HepG2 (cell line): ENCODE results near the gene UGT1A8. TPM values are rescaled to one million over a fixed set of nuclear protein-coding genes. Genes with fewer than 3 reads are reported as not detected.
A peak's percentile ranks its signal among the peaks of the same experiment; 100 is the strongest.

Experiments
- ATAC-seq: fragments of 200-7000 bp; cut with Tn5 transposase; 3 replicates; pipeline ENCODE4 v1.9.1; 2020; ENCODE audit warnings: mild to moderate bottlenecking, moderate library complexity
- BruUV-seq: library from RNA; stranded (reverse); fragments of 400-500 nt; replicated peaks from 2 replicates; lab custom pipeline; 2021; lab: Mats Ljungman, UMichigan
- CTCF ChIA-PET: fragments of 300-600 bp; formaldehyde crosslinking; extraction: SDS; loops from one replicate; lab custom pipeline; 2021; ENCODE audit warnings: low total read pairs, inconsistent platforms, low intra/inter-chr PET ratio; lab: Yijun Ruan, JAX
- POLR2A ChIA-PET: fragments of 350-600 bp; sonication (Branson Sonifier 250); formaldehyde crosslinking; loops from one replicate; lab custom pipeline; 2020; ENCODE audit warnings: antibody characterized with exemption, inconsistent platforms; lab: Yijun Ruan, JAX
- DNase-seq: peaks from one replicate; pipeline ENCODE4 v3.0.0-alpha.2; 2015; ENCODE audit warnings: low spot score
- FAIRE-seq: peaks from 3 replicates; lab custom pipeline; 2011; peaks lifted over from hg19 to GRCh38; lab: Jason Lieb, UNC
- H2AFZ ChIP-seq: one replicate; pipeline ENCODE4 v1.6.1; 2011; ENCODE audit warnings: low read length, inconsistent platforms
- H3K27ac ChIP-seq: fragments of 300-600 bp; 3 replicates; pipeline ENCODE4 v1.8.0; 2011; ENCODE audit warnings: mixed run types, mild to moderate bottlenecking, mixed read lengths, low read length, inconsistent platforms; ENCODE audit not compliant: insufficient read depth; ENCODE audit errors: extremely low read length
- H3K27me3 ChIP-seq, 2 experiments: fragments of 200-600 bp in 1 of 2; 2 replicates in 1 of 2; 3 replicates in 1 of 2; pipeline versions ENCODE4 v1.6.0 to v1.8.0; 2011; ENCODE audit warnings: low read length in 2 of 2, mild to moderate bottlenecking in 2 of 2, moderate library complexity in 2 of 2, inconsistent platforms in 1 of 2; ENCODE audit not compliant: insufficient read depth in 2 of 2, control insufficient read depth in 1 of 2
- H3K36me3 ChIP-seq, 2 experiments: fragments of 200-600 bp in 1 of 2; replicated peaks in 1 of 2; 2 replicates in 1 of 2; 3 replicates in 1 of 2; pipeline versions ENCODE4 v1.5.1 to v1.8.0; 2011; ENCODE audit warnings: low read length in 2 of 2, inconsistent platforms in 1 of 2; ENCODE audit not compliant: insufficient read depth in 2 of 2, control insufficient read depth in 1 of 2
- H3K4me1 ChIP-seq: 2 replicates; pipeline ENCODE4 v1.5.1; 2012; ENCODE audit warnings: low read length, inconsistent platforms; ENCODE audit not compliant: insufficient read depth
- H3K4me2 ChIP-seq: 2 replicates; pipeline ENCODE4 v1.6.0; 2011; ENCODE audit warnings: low read depth, low read length, inconsistent platforms
- H3K4me3 ChIP-seq, 3 experiments: fragments of 200-600 bp in 1 of 3; sonication (generic), shearing (Covaris generic) in 1 of 3; replicated peaks in 1 of 3; 2 replicates each; pipeline ENCODE4 v1.5.1; 2011 to 2016; ENCODE audit warnings: low read length in 3 of 3, inconsistent platforms in 2 of 3, low read depth in 2 of 3, mild to moderate bottlenecking in 2 of 3, control low read depth in 1 of 3, mixed read lengths in 1 of 3; ENCODE audit not compliant: insufficient read depth in 1 of 3
- H3K79me2 ChIP-seq: one replicate; pipeline ENCODE4 v1.6.1; 2011; ENCODE audit warnings: low read length, inconsistent platforms; ENCODE audit not compliant: insufficient read depth
- H3K9ac ChIP-seq: 2 replicates; pipeline ENCODE4 v1.6.0; 2011; ENCODE audit warnings: mild to moderate bottlenecking, low read depth, low read length, inconsistent platforms; ENCODE audit not compliant: insufficient read depth
- H3K9me3 ChIP-seq: 2 replicates; pipeline ENCODE4 v1.5.1; 2012; ENCODE audit warnings: mild to moderate bottlenecking, low read length
- H4K20me1 ChIP-seq: 2 replicates; pipeline ENCODE4 v1.6.0; 2011; ENCODE audit warnings: inconsistent platforms, mild to moderate bottlenecking, low read length, moderate library complexity; ENCODE audit not compliant: insufficient read depth
- HNF4A ChIP-seq: sonication (generic); formaldehyde crosslinking; IDR thresholded peaks from 2 replicates; pipeline ENCODE4 v1.4.0; 2020; ENCODE audit warnings: missing genetic modification reagents
- HNF4G ChIP-seq, 2 experiments: sonication (generic) in 1 of 2; formaldehyde crosslinking in 1 of 2; IDR thresholded peaks; 2 replicates each; pipeline versions ENCODE4 v1.4.0 to v1.6.1; 2011 to 2020; ENCODE audit warnings: borderline replicate concordance in 2 of 2, low read depth in 2 of 2, mild to moderate bottlenecking in 2 of 2, low read length in 1 of 2, missing genetic modification reagents in 1 of 2, moderate library complexity in 1 of 2
- IRF2 ChIP-seq: IDR thresholded peaks from 2 replicates; pipeline ENCODE4 v1.6.1; 2018; ENCODE audit warnings: missing genetic modification reagents, missing compliant biosample characterization
- NFE2L2 ChIP-seq: fragments of 150-350 bp; IDR thresholded peaks from 2 replicates; pipeline ENCODE4 v1.6.1; 2014; ENCODE audit warnings: low read length
- NKX3-1 ChIP-seq: sonication (generic); formaldehyde crosslinking; IDR thresholded peaks from 2 replicates; pipeline ENCODE4 v1.5.0; 2020; ENCODE audit warnings: missing genetic modification reagents
- RELA ChIP-seq: sonication (generic); formaldehyde crosslinking; IDR thresholded peaks from 2 replicates; pipeline ENCODE4 v1.4.0; 2020; ENCODE audit warnings: missing genetic modification reagents
- SALL1 ChIP-seq: sonication (generic); formaldehyde crosslinking; IDR thresholded peaks from 2 replicates; pipeline ENCODE4 v1.8.0; 2022; ENCODE audit warnings: mild to moderate bottlenecking, missing genetic modification reagents
- SPEN ChIP-seq: sonication (generic); formaldehyde crosslinking; IDR thresholded peaks from 2 replicates; pipeline ENCODE4 v1.5.1; 2020; ENCODE audit warnings: low read depth, mild to moderate bottlenecking, missing genetic modification reagents
- TSC22D2 ChIP-seq: sonication (generic); formaldehyde crosslinking; IDR thresholded peaks from 2 replicates; pipeline ENCODE4 v1.5.1; 2020; ENCODE audit warnings: missing genetic modification reagents, mild to moderate bottlenecking, borderline replicate concordance
- ZNF12 ChIP-seq: sonication (generic); formaldehyde crosslinking; IDR thresholded peaks from 2 replicates; pipeline ENCODE4 v1.5.0; 2020; ENCODE audit warnings: missing genetic modification reagents
- WGBS: methylation state at CpG from one replicate; pipeline ENCODE4 v1.1.6; 2017; ENCODE audit warnings: low lambda C conversion rate; 5-methylcytosine and 5-hydroxymethylcytosine counted together
- in situ Hi-C: cut with HindIII; loops from 2 replicates; pipeline ENCODE4 v1.10.0; 2017; ENCODE audit warnings: low pct_unique_long_range_greater_than_20kb; ENCODE audit not compliant: extremely low pct_ligation_motif_present
- intact Hi-C: fragments of 100-400 bp; cut with micrococcal nuclease; formaldehyde crosslinking; loops from one replicate; pipeline ENCODE4 v1.10.0; 2022; ENCODE audit not compliant: unreplicated experiment
- polyA plus RNA-seq, 8 experiments: library from polyadenylated mRNA; depleted of rRNA in 3 of 8; stranded (reverse) in 7 of 8; unstranded in 1 of 8; fragments of >200 nt; fragmentation: Illumina TruSeq in 4 of 8; extraction: Trizol in 4 of 8; gene quantifications; 2 replicates each; pipeline versions ENCODE4 v1.2.1 to v1.2.3, GENCODE V29; 2011 to 2016; ENCODE audit warnings: low read depth in 4 of 8, missing spikeins in 1 of 8, mixed read lengths in 1 of 8; ENCODE audit not compliant: insufficient read depth in 1 of 8
- total RNA-seq, 5 experiments: library from RNA; depleted of rRNA; stranded (reverse); fragments of >200 nt; fragmentation: Illumina TruSeq; extraction: Trizol; gene quantifications; 2 replicates each; pipeline ENCODE4 v1.2.3, GENCODE V29; 2016; ENCODE audit warnings: low read depth in 1 of 5
- TF ChIP-seq, protein P1 (sequence below): sonication (generic); formaldehyde crosslinking; IDR thresholded peaks from 2 replicates; pipeline ENCODE4 v1.4.0; 2020; ENCODE audit warnings: missing genetic modification reagents, mild to moderate bottlenecking, borderline replicate concordance

UGT1A8 gene
- total and polyA plus RNA-seq, 2 of the 13 experiments (the other 11 are each of a cell fraction or from before 2014, with no cell fraction given): not detected

DNA sequence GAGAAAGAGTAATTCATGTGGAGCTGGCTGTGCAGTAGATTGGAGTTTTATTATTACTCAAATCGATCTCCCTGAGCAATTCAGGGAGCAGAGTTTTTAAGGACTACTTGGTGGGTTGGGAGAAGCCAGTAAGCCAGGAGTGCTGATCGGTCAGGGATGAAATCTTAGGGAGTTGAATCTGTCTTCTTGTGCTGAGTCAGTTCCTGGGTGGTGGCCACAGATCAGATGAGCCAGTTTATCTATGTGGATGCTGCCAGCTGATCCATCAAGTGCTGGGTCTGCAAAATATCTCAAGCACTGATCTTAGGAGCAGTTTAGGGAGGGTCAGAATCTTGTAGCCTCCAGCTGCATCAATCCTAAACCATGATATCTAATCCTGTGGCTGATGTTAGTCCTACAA is 17.0 kb upstream of the UGT1A8 start (continued):
- TF ChIP-seq TSC22D2 (CRISPR knock-in tag) (no peak), SPEN (CRISPR knock-in tag) (no peak)
- TF ChIP-seq, protein P1, sequence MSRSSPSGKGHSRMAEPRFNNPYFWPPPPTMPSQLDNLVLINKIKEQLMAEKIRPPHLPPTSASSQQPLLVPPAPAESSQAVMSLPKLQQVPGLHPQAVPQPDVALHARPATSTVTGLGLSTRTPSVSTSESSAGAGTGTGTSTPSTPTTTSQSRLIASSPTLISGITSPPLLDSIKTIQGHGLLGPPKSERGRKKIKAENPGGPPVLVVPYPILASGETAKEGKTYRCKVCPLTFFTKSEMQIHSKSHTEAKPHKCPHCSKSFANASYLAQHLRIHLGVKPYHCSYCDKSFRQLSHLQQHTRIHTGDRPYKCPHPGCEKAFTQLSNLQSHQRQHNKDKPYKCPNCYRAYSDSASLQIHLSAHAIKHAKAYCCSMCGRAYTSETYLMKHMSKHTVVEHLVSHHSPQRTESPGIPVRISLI (CRISPR knock-in tag): no peak

- H2AFZ ChIP-seq: no peak overlapping the region
- TF ChIP-seq IRF2 (CRISPR knock-in tag): no peak
- no peak for TF ChIP-seq RELA (CRISPR knock-in tag)
- TF ChIP-seq NFE2L2: no peak
Observed at GRCh38 chr2:233602076-233602475, 15.4 kb upstream of the UGT1A8 start.

DNA sequence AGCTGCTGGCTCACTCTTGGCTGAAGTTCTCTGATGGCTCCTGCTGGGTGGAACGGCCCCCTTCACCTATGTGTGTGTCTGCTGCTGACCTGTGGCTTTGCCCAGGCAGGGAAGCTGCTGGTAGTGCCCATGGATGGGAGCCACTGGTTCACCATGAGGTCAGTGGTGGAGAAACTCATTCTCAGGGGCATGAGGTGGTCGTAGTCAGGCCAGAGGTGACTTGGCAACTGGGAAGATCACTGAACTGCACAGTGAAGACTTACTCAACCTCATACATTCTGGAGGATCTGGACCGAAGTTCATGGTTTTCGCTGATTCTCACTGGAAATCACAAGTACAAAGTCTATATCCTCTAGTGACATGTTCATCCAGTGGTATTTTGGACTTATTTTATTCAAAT is 13.9 kb upstream of the UGT1A8 start:
- no peak overlapping the region for H3K27ac ChIP-seq
- H3K4me1 ChIP-seq: peaks cover 9% of the 10 kb centered on the region
- no peaks in the 10 kb centered on the region for H3K9me3 ChIP-seq
- no peaks in the 10 kb centered on the region for H3K79me2 ChIP-seq
- H2AFZ ChIP-seq: no peak overlapping the region
- in situ Hi-C loops: no loop called here
- H3K27me3 ChIP-seq: 0 out of 5 replicates have a peak, but pooled peaks cover 0 to 1% of the 10 kb centered on the region in 2 experiments
- H4K20me1 ChIP-seq: no peaks in the 10 kb centered on the region
- H3K4me3 ChIP-seq: no peak overlapping the region
- no peaks in the 10 kb centered on the region for H3K36me3 ChIP-seq
- no peak overlapping the region for H3K4me2 ChIP-seq
- FAIRE-seq (no peak), ATAC-seq (peak; percentile 56), DNase-seq (no peak)
- intact Hi-C loops: no loop called here
- 15% methylated on average over 4 of the region's 4 CpGs for WGBS
- BruUV-seq: no TSS peak
- POLR2A ChIA-PET: no interaction called here
- CTCF ChIA-PET: no interaction called here
- H3K9ac ChIP-seq: no peak overlapping the region
- TF ChIP-seq HNF4G (IDR thresholded peaks at IDR 0.05; ENCODE audit: borderline replicate concordance, low read depth, low read length) (peak; percentile 49; the same call in 1 of the 2 replicates), HNF4G (CRISPR knock-in tag; IDR thresholded peaks at IDR 0.05; ENCODE audit: borderline replicate concordance, low read depth) (no peak), SALL1 (0 out of 2 replicates have a peak, but pooled peaks have one; percentile 31), ZNF12 (CRISPR knock-in tag) (peak; percentile 81), HNF4A (peak; percentile 54), NKX3-1 (CRISPR knock-in tag) (no peak)

More at GRCh38 chr2:233602076-233602475, 15.4 kb upstream of the UGT1A8 start:
- intact Hi-C loops (no loop called here), in situ Hi-C loops (no loop called here)
- ChIA-PET POLR2A (no interaction called here), CTCF (no interaction called here)
- BruUV-seq: no TSS peak
- Histone ChIP-seq H3K9ac (no peak overlapping the region), H3K36me3 (no peaks in the 10 kb centered on the region), H3K9me3 (no peaks in the 10 kb centered on the region), H3K27ac (no peak overlapping the region), H3K4me3 (no peak overlapping the region), H3K4me2 (no peak overlapping the region), H3K27me3 (0 out of 5 replicates have a peak, but pooled peaks cover 0 to 1% of the 10 kb centered on the region in 2 experiments), H3K79me2 (no peaks in the 10 kb centered on the region), H4K20me1 (no peaks in the 10 kb centered on the region), H3K4me1 (peaks cover 9% of the 10 kb centered on the region)
- FAIRE-seq: no peak
- no peak for DNase-seq
- no peak for ATAC-seq
- WGBS: 13% methylated on average over 1 of the region's 1 CpG
